Natural killer cell (primary cell): ENCODE data around the gene CX3CL1. TPM values are rescaled to one million over a fixed set of nuclear protein-coding genes. Genes with fewer than 3 reads are reported as not detected.
"Not testable (repeated sequence)": the region's sequence is repeated elsewhere in the genome, so short reads cannot be mapped to it uniquely, and the experiment has no call there.

Experiments
- ATAC-seq, 3 donors: fragments of 150-1000 bp in 2 of 3; fragments of 200-7000 bp in 1 of 3; cut with Tn5 transposase; 1 replicate in 1 of 3; 2 replicates in 2 of 3; pipeline ENCODE4 v1.10.0; 2021; ENCODE audit warnings: mild to moderate bottlenecking in 2 of 3, moderate library complexity in 2 of 3
- DNase-seq, 2 donors: peaks; one replicate each; pipeline versions ENCODE4 v3.0.0 to v3.0.0-alpha.2; 2013 to 2021; ENCODE audit warnings: mixed read lengths in 1 of 2
- H3K27ac ChIP-seq: one replicate; pipeline ENCODE4 v1.5.1; 2013; ENCODE audit warnings: mild to moderate bottlenecking, low read length
- H3K27me3 ChIP-seq: one replicate; pipeline ENCODE4 v1.6.1; 2013; ENCODE audit warnings: low read length; ENCODE audit not compliant: control insufficient read depth, insufficient read depth
- H3K36me3 ChIP-seq: one replicate; pipeline ENCODE4 v1.6.1; 2013; ENCODE audit warnings: low read length; ENCODE audit not compliant: control insufficient read depth, insufficient read depth
- H3K4me1 ChIP-seq: one replicate; pipeline ENCODE4 v1.6.1; 2013; ENCODE audit warnings: low read length; ENCODE audit not compliant: control insufficient read depth, insufficient read depth
- H3K4me3 ChIP-seq: one replicate; pipeline ENCODE4 v1.5.1; 2013; ENCODE audit warnings: low read length
- H3K9me3 ChIP-seq: one replicate; pipeline ENCODE4 v1.6.1; 2013; ENCODE audit warnings: low read length; ENCODE audit not compliant: control insufficient read depth, insufficient read depth
- H3K27ac Mint-ChIP-seq, 2 donors: one replicate each; pipeline ENCODE4 v1.8.0; 2022; ENCODE audit warnings: mild to moderate bottlenecking in 2 of 2, mixed read lengths in 2 of 2, moderate library complexity in 1 of 2
- H3K27me3 Mint-ChIP-seq, 2 donors: one replicate each; pipeline ENCODE4 v1.8.0; 2022; ENCODE audit warnings: low read depth in 2 of 2, mixed read lengths in 2 of 2
- H3K36me3 Mint-ChIP-seq: one replicate; pipeline ENCODE4 v1.8.0; 2022; ENCODE audit warnings: mixed read lengths
- H3K4me1 Mint-ChIP-seq, 2 donors: one replicate each; pipeline ENCODE4 v1.8.0; 2022; ENCODE audit warnings: mixed read lengths in 2 of 2
- H3K4me3 Mint-ChIP-seq: one replicate; pipeline ENCODE4 v1.8.0; 2022; ENCODE audit warnings: mild to moderate bottlenecking, moderate library complexity, mixed read lengths
- H3K9me3 Mint-ChIP-seq, 2 donors: one replicate each; pipeline ENCODE4 v1.8.0; 2022; ENCODE audit warnings: mixed read lengths in 2 of 2
- WGBS: methylation state at CpG from one replicate; pipeline ENCODE4 v1.1.7; 2013; ENCODE audit warnings: missing lambda C conversion rate; ENCODE audit not compliant: insufficient coverage; 5-methylcytosine and 5-hydroxymethylcytosine counted together
- intact Hi-C: fragments of 100-400 bp; cut with micrococcal nuclease; formaldehyde crosslinking; loops from one replicate; pipeline ENCODE4 v1.14.2; 2022
- total RNA-seq, 4 donors: library from RNA; stranded (reverse); fragments of 120-200 nt in 1 of 4; gene quantifications; one replicate each; pipeline versions ENCODE4 v1.2.3 to v1.2.4, GENCODE V29; 2013 to 2022
- TF ChIP-seq, protein P1 (sequence below): fragments of 200-600 bp; IDR thresholded peaks from one replicate; pipeline ENCODE4 v1.8.0; 2022; ENCODE audit warnings: antibody characterized with exemption

CX3CL1 gene
- total RNA-seq, 3 donors from 2014 or later (not counting 1 experiment from before 2014, with no cell fraction given), result not detected

DNA sequence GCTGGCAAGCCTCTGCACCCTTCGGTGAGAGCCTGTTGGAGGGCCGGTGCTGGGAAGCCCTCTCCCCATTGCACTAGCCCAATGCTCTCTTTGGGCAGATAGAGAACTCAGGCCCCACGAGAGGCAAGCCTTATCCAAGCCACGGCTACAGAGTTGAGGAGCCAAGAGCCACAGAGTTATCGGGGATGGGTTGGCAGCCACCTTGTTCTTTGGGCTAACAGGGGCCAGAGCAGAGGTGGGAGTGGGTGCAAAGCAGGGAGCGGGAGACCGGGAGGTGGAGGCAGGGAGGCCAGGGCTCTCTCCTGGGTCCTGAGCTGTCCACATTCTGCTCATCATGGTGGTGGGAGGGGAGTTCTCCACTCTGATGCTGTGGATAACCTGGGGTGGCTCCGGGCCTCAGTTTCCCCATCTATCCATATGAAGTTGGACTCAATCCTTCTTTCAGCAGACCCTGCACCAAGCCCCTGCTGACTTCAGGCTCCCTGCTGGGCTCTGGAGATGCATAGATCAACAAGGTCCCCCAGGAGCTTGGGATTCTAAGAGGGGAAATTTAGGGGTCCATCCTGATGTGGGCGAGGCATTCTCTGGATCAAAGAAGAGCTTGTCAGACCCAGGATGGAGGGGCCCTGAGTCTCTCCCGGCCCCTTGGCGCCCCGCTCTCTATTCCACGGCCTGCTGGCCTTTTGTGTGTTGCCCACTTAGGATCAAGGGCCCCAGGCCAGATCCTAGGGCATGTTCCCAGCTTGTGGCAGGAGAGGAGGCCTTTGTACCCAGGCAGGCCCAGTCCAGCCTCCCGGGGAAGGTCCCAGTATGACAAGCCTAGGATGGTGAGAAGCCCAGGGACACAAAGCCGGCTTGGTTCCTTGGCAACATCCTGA, 557 bp upstream of the CX3CL1 start:
- Mint-ChIP-seq H3K9me3 (no peaks in the 10 kb centered on the region), H3K4me3 (no peak overlapping the region), H3K27me3 (peaks cover 6 to 10% of the 10 kb centered on the region in 2 donors), H3K4me1 (peaks cover 0 to 4% of the 10 kb centered on the region in 2 donors), H3K27ac (no peak overlapping the region), H3K36me3 (no peaks in the 10 kb centered on the region)
- DNase-seq (no peak), ATAC-seq (no peak)
- Histone ChIP-seq H3K36me3 (no peaks in the 10 kb centered on the region), H3K27ac (no peak overlapping the region), H3K27me3 (no peaks in the 10 kb centered on the region), H3K9me3 (no peaks in the 10 kb centered on the region), H3K4me3 (no peak overlapping the region), H3K4me1 (no peaks in the 10 kb centered on the region)
- intact Hi-C loops, result no loop called here
- TF ChIP-seq, protein P1, sequence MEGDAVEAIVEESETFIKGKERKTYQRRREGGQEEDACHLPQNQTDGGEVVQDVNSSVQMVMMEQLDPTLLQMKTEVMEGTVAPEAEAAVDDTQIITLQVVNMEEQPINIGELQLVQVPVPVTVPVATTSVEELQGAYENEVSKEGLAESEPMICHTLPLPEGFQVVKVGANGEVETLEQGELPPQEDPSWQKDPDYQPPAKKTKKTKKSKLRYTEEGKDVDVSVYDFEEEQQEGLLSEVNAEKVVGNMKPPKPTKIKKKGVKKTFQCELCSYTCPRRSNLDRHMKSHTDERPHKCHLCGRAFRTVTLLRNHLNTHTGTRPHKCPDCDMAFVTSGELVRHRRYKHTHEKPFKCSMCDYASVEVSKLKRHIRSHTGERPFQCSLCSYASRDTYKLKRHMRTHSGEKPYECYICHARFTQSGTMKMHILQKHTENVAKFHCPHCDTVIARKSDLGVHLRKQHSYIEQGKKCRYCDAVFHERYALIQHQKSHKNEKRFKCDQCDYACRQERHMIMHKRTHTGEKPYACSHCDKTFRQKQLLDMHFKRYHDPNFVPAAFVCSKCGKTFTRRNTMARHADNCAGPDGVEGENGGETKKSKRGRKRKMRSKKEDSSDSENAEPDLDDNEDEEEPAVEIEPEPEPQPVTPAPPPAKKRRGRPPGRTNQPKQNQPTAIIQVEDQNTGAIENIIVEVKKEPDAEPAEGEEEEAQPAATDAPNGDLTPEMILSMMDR, result no peak
- WGBS, result 89% methylated on average over 15 of the region's 15 CpGs

DNA sequence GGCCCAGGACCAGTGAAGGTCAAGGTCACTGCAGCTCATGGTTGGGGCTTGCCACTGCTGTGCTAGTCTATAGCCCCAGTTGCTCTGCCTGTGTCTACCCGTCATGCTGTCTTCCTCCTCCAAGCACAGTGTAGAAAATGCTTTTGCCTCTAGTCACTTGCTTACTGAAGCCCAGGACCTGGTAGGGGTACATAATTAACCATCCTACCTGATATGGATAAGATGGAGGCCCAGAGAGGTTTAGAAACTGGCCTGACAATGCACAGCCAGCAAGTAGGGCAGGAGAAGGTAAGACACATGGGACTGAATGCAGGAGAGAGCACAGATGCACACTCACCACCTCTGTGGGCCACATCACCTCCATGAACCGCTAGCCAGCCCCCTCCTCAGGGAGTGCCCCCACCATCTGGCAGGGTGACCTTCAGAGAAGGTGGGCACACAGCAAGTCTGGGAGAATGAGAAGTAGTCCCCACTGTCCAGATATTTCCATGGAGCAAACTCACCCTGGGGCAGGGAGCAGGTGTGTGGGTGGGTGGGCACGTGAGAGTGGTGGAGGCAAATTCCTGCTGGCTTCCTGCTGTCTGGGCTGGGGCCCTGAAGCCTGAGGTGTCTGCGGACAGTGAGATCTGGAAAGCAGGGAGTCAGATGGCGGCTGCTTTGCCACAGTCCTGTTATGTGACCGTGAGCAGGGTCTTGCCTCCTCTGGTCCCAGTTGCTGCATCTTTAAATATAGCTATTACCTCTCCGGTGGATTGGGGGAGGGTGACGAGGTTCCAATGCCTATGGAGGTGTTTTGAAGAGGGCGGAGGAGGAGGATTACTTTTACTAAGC, 1.0 kb downstream of the CX3CL1 start:
- no peak for ATAC-seq
- H3K4me1 Mint-ChIP-seq, result no peaks in the 10 kb centered on the region
- H3K27me3 Mint-ChIP-seq, result peaks cover 0 to 6% of the 10 kb centered on the region in 2 donors
- H3K27me3 ChIP-seq, result no peaks in the 10 kb centered on the region
- no peaks in the 10 kb centered on the region for H3K4me1 ChIP-seq
- H3K36me3 Mint-ChIP-seq, result no peaks in the 10 kb centered on the region
- TF ChIP-seq, protein P1, result no peak
- H3K9me3 ChIP-seq, result no peaks in the 10 kb centered on the region
- no peaks in the 10 kb centered on the region for H3K36me3 ChIP-seq
- no peak overlapping the region for H3K27ac Mint-ChIP-seq
- H3K9me3 Mint-ChIP-seq, result no peaks in the 10 kb centered on the region
- no peak for DNase-seq
- WGBS, result 86% methylated on average over 9 of the region's 9 CpGs
- H3K27ac ChIP-seq, result no peak overlapping the region
- intact Hi-C loops, result no loop called here
- H3K4me3 ChIP-seq, result no peak overlapping the region
- no peak overlapping the region for H3K4me3 Mint-ChIP-seq

DNA sequence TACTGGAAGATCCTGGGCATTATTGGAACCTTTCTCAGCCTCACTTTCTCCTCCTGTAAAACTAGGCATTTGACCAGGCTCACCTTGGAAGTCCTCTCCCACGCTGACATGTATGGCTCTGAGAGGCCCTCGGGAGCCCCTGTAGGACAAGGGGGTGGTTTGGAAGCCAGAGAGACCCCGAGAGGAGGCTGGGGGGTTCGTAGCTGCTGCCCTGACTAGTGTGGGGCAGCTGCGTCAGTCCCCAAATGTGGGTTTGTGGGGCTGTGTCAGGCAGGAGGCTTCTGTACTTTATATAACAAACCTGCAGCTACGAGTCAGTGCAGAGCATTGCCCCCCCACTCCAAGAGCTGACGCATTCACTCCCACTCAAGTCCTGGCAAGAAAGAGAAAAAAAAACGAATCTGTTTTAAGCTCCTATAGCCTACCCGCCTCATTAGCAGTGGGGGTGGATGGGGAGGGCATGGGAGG, 1.8 kb downstream of the CX3CL1 start:
- H3K9me3 Mint-ChIP-seq, result no peaks in the 10 kb centered on the region
- no peaks in the 10 kb centered on the region for H3K4me1 Mint-ChIP-seq
- H3K27me3 ChIP-seq, result no peaks in the 10 kb centered on the region
- no peak overlapping the region for H3K27ac Mint-ChIP-seq
- intact Hi-C loops, result no loop called here
- ATAC-seq (no peak), DNase-seq (no peak)
- no peaks in the 10 kb centered on the region for H3K9me3 ChIP-seq
- no peak overlapping the region for H3K27ac ChIP-seq
- H3K4me3 ChIP-seq, result no peak overlapping the region
- H3K4me3 Mint-ChIP-seq, result no peak overlapping the region
- TF ChIP-seq, protein P1, result no peak
- H3K36me3 Mint-ChIP-seq, result no peaks in the 10 kb centered on the region
- no peaks in the 10 kb centered on the region for H3K36me3 ChIP-seq
- 87% methylated on average over 7 of the region's 9 CpGs for WGBS
- H3K27me3 Mint-ChIP-seq, result peaks cover 0 to 6% of the 10 kb centered on the region in 2 donors
- no peaks in the 10 kb centered on the region for H3K4me1 ChIP-seq

DNA sequence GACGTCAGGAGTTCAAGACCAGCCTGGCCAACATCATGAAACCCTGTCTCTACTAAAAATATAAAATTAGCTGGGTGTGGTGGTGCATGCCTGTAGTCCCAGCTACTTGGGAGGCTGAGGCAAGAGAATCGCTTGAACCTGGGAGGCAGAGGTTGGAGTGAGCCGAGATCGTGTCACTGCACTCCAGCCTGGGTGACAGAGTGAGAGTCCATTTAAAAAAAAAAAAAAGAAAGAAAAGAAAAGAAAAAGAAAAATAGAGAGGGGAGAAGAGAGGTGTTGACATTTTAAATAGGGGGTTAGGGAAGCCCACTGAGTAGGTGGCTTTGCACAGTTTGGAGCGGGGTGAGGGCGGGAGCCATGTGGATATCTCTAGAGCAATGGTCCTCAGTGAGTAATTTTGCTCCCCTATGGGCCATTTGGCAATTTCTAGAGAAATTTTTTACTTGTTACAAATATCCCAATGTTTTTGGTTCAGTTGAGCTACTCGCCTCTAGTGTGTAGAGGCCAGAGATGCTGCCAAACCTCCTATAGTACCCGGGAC, 2.7 kb downstream of the CX3CL1 start:
- H3K36me3 Mint-ChIP-seq, H3K4me3 ChIP-seq, H3K9me3 Mint-ChIP-seq, H3K27me3 ChIP-seq, H3K27me3 Mint-ChIP-seq, H3K4me3 Mint-ChIP-seq, H3K36me3 ChIP-seq, H3K27ac Mint-ChIP-seq, ATAC-seq, H3K4me1 Mint-ChIP-seq, intact Hi-C loops, DNase-seq, H3K9me3 ChIP-seq, H3K4me1 ChIP-seq, H3K27ac ChIP-seq: not testable (repeated sequence)
- 93% methylated on average over 7 of the region's 8 CpGs for WGBS
